ENCODE results near the gene UCHL1.
"Not testable (repeated sequence)": the region's sequence is repeated elsewhere in the genome, so short reads cannot be mapped to it uniquely, and the experiment has no call there.

The UCHL1 gene

GRCh38 chr4:41241919-41242318 is 14.8 kb upstream of the UCHL1 start:
- no peak for DNase-seq

DNA sequence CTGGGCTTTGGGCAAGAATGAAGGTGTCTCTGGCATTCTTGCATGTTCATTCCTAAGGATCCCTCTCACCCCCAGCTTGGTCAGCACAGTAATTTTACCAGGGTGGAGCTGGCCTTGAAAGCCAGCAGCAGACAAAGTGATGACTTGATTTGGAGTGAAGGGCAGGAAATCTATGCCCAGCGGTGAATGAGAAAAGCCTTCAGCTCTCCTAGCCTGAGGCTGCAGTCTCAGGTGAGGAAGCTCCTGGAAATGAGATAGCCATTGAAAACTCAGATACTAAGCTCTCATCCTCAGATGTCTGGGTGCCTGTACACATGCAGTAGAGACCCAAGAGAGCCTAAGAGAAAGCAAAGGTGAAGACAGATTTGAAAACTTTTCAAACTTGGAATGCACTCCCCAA is 10.7 kb upstream of the UCHL1 start:
- peak; percentile 63 for DNase-seq

GRCh38 chr4:41256131-41256739 is 493 bp upstream of the UCHL1 start:
- DNase-seq = no peak

GRCh38 chr4:41257257-41257901 is 651 bp downstream of the UCHL1 start:
- DNase-seq = peak; percentile 74

- no peak for DNase-seq
These were observed 1.2 kb downstream of the UCHL1 start for GRCh38 chr4:41257906-41258305.

GRCh38 chr4:41258783-41259182 is 2.1 kb downstream of the UCHL1 start:
- peak; percentile 78 for DNase-seq

GRCh38 chr4:41260116-41260733 is 3.5 kb downstream of the UCHL1 start:
- no peak for DNase-seq

GRCh38 chr4:41262198-41262597 is 5.5 kb downstream of the UCHL1 start:
- DNase-seq = no peak

GRCh38 chr4:41264212-41264611 is 7.5 kb downstream of the UCHL1 start:
- no peak for DNase-seq

DNA sequence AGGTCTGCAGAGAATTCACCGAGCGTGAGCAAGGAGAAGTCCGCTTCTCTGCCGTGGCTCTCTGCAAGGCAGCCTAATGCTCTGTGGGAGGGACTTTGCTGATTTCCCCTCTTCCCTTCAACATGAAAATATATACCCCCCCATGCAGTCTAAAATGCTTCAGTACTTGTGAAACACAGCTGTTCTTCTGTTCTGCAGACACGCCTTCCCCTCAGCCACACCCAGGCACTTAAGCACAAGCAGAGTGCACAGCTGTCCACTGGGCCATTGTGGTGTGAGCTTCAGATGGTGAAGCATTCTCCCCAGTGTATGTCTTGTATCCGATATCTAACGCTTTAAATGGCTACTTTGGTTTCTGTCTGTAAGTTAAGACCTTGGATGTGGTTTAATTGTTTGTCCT is 11.3 kb downstream of the UCHL1 start:
- no peak for DNase-seq

GRCh38 chr4:41268721-41269517 is 12.2 kb downstream of the UCHL1 start:
- no peak for DNase-seq

DNA sequence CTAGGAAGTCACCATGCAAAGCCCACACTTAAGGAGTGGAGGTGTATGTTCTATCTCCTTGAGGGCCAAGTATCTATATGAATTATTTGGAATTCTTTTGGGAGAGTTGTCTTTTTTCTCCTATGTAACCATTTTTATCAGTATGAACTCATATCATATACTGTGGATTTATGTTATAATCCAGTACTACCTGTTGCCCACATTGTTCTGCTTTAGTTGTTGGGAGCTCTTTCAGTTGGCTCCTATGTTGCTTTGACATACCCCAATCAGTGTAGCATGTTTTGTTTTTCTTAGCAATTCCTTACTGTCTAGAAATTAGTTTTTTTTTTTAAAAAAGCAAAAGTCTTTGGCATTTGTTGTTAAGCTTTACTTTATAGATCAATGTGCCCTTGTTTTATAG is 13.0 kb downstream of the UCHL1 start:
- DNase-seq = no peak

DNA sequence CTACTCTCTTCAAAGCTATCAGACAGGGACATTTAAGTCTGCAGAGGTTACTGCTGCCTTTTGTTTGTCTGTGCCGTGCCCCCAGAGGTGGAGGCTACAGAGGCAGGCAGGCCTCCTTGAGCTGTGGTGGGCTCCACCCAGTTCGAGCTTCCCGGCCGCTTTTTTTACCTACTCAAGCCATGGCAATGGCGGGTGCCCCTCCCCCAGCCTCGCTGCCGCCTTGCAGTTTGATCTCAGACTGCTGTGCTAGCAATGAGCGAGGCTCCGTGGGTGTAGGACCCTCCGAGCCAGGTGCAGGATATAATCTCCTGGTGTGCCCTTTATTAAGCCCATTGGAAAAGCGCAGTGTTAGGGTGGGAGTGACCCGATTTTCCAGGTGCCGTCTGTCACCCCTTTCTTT is 19.2 kb downstream of the UCHL1 start:
- not testable (repeated sequence) for DNase-seq

DNA sequence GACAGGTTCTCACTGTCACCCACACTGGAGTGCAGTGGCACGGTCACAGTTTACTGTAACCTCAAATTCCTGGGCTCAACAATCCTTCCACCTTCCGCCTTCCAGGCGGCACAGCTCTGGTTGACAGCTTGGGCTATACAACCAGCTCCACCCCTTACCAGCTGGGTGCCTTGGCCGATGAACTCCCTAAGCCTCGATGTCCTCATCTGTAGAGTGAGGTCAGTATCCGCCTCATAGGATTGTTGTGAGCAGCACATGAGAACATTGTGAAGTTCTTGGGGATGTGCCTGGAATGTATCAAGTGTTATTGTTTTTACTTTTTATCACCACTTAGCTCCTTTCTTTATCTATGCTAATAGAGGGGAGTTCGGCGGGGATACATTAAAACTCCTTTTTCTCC is 23.3 kb downstream of the UCHL1 start:
- DNase-seq = no peak

DNA sequence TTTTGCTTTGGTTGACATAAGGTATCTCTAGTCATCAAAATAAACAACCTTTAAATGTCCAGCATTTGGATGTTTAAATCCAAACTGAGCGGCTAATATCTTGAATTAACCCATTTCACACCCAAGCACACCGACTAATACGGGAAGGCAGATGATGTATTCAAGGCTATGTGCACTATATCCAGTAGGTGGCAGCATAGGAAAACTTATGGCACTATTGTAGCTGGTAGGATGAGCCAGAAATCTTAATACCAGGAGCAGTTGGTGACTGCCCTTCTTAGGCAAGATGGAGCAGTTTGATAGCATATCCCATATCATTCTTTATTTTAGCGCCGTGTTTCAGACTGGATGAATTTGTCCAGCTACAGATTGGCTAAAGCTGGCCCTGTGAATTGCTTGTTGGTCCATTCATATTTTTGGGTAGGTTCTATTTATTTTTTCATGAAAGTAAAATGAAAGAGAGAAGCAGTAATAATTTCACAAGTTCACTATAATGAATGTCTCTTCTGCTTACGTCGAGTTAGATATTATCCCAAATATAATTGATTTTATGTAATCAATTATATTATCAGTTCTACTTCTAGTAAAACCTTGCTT is 24.4 kb downstream of the UCHL1 start:
- peak; percentile 73 for DNase-seq

- DNase-seq = no peak
These were observed 25.6 kb downstream of the UCHL1 start for GRCh38 chr4:41282366-41282765.

GRCh38 chr4:41285202-41285863 is 28.6 kb downstream of the UCHL1 start:
- no peak for DNase-seq

GRCh38 chr4:41285864-41286235 is 29.1 kb downstream of the UCHL1 start:
- no peak for DNase-seq

- no peak for DNase-seq
These were observed 30.3 kb downstream of the UCHL1 start for GRCh38 chr4:41287005-41287404.

DNA sequence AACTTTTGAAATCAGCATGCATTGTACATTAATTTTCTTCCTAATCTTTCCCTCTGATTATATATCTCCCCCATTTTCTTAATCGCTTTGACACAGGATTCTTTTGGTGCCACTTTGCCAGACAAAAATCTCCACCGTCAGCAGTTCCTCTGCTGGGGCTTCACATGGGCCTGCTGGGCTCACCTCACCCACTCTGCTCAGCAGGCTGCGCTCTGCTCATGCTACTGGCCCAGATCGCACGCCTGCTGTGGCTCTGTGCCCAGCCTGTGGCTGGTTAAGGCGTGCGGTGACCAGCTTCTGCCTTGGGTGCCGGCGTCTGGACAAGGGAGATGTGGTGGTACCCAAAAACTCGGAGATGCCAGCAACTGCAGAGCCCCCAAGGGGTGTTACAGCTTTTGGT is 31.1 kb downstream of the UCHL1 start:
- no peak for DNase-seq

DNA sequence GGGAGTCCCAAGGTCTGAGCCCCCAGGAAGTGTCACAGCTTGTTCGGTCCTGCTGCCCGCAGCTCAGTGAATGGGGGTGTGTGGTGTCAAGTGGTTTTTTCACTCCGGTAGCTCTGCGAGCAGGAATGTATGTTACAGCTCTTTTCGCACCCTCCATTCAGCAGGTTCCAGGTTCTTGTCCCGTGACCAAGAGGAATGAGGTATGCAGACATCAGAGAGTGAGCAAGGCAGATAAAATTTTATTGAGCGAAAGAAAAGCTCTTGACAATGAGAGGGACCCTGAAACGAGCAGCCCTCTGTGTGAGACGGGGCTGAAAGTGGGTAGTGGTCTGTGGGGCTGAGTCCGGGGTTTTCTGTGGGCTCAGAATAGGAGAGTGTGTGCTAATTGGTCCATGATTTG is 31.5 kb downstream of the UCHL1 start:
- DNase-seq = no peak

GRCh38 chr4:41290479-41290878 is 33.8 kb downstream of the UCHL1 start:
- no peak for DNase-seq
